HUDEP-2 (cell line): ENCODE measurements around the gene PSMD8.
"Not testable (repeated sequence)": the region's sequence is repeated elsewhere in the genome, so short reads cannot be mapped to it uniquely, and the experiment has no call there.

ENCODE experiments used
- DNase-seq, 76 experiments: peaks; one replicate each; lab custom pipeline; 2025; ENCODE audit not compliant: unreplicated experiment in 76 of 76; lab: John Stamatoyannopoulos, UW

PSMD8 gene

DNA sequence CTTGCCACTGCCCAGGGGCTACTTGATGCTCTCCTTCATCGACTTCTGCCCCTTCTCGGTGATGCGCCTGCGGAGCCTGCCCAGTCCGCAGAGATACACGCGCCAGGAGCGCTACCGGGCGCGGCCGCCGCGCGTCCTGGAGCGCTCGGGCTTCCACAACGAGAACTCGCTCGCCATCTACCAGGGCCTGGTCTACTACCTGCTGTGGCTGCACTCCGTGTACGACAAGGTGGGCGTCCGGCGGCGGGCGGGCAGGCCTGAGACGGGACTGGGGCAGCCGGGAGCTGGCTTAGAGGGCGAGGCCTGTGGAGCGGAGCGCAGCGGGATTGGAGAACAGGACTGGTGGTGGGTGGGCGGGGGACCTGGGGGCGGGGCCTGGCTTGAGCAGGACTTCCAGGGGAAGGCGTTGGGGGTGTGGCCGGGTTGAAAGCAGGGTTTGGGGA is 12.7 kb upstream of the PSMD8 start:
- DNase-seq = peak in 66 of 76 experiments; percentile 28 to 90 (median 73)

- DNase-seq = peak in 69 of 76 experiments; percentile 21 to 97 (median 76)
Measured at GRCh38 chr19:38362076-38362945, 12.1 kb upstream of the PSMD8 start.

DNA sequence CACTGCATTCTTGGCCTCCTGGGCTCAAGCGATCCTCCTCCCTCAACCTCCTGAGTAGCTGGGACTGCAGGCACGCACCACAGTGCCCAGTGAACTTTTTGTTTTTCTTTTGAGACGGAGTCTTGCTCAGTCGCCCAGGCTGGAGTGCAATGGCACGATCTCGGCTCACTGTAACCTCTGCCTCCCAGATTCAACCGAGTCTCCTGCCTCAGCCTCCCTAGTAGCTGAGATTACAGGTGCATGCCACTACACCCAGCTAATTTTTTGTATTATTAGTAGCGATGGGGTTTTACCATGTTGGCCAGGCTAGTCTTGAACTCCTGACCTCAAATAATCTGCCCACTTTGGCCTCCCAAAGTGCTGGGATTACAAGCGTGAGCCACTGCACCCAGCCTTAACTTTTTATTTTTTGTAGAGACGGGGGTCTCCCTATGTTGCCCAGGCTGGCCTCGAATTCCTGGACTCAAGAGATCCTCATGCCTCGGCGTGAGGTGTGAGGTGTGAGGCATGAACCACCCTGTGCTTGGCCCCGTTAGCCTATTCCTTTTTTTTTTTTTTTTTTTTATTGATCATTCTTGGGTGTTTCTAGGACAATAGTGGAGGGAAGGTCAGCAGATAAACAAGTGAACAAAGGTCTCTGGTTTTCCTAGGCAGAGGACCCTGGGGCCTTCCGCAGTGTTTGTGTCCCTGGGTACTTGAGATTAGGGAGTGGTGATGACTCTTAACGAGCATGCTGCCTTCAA is 11.3 kb upstream of the PSMD8 start:
- DNase-seq = not testable (repeated sequence)

- DNase-seq = no peak
Measured at GRCh38 chr19:38367041-38367440, 7.3 kb upstream of the PSMD8 start.

- DNase-seq = no peak
Measured at GRCh38 chr19:38369584-38369983, 4.8 kb upstream of the PSMD8 start.

DNA sequence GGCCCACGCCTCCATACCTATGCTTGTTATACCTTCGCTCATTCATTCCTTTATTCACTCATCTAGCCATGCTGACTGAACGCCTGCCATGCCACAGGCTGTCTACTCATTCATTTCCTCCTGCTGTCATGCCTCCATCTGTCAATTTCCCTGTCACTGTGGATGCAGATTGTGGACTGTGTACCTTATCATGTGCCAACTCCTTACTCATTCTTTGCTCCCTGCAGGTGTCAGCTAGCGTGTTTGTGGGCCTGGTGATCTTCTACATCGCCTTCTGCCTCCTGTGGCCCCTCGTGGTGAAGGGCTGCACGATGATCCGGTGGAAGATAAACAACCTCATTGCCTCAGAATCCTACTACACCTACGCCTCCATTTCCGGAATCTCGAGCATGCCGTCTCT is 4.1 kb upstream of the PSMD8 start:
- no peak for DNase-seq

GRCh38 chr19:38371081-38371480 is 3.3 kb upstream of the PSMD8 start:
- no peak for DNase-seq

DNA sequence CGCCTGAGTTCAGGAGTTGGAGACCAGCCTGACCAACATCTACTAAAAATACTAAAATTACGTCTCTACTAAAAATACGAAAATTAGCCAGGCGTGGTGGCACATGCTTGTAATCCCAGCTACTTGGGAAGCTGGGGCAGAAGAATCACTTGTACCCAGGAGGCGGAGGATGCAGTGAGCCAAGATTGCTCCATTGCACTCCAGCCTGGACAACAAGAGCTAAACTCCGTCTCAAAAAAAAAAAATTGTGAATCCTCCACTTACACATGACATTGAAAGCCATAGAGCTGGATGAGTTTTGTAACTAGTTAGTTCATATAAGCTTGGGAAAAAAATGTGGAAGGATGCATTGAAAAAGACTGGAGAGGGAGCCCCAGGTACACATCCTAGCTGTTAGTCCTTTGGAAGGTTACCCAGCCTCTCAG is 452 bp upstream of the PSMD8 start:
- no peak for DNase-seq

DNA sequence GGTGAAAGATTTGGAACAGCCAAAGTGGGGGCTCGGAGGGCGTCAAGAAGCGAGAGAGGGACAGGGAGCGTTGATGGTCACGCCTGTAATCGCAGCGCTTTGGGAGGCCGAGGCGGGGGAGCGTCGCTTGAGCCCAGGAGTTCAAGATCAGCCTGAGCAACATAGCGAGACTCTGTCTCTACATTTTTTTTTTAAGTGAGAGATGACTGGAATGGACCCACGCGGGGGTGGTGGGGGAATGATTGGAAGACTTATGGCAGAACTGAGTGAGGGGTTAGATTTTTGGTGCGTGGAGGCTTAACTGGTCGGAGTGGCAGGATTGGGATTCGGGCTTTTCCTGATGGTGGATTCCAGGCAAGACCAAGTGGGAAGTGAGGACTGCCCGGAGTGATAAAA is 725 bp downstream of the PSMD8 start:
- peak in 3 of 76 experiments; percentile 62 to 73 (median 65) for DNase-seq

- DNase-seq = no peak
Measured at GRCh38 chr19:38375748-38376147, 1.4 kb downstream of the PSMD8 start.

- DNase-seq = no peak
Measured at GRCh38 chr19:38376576-38376975, 2.2 kb downstream of the PSMD8 start.

- no peak for DNase-seq
Measured at GRCh38 chr19:38377052-38377451, 2.7 kb downstream of the PSMD8 start.

GRCh38 chr19:38378866-38379265 is 4.5 kb downstream of the PSMD8 start:
- DNase-seq = no peak

DNA sequence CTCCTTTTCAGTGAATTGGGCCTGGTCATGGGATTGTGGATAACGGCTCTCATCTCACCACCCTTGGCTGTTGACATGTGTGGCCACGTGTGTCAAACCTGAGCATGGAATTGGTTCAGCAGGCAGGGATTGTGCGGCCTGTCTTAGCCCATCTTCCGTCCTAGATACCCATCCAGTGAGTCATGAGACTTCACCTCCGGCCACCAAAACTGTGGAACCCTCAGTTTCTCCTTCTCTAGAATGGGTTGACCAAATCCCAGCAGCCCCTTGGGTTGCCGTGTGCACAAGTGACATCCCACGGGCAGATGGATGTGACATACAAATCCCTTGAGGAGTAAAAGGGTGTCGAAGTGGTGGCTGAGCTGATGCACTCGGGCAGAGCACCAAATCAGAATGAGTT is 6.8 kb downstream of the PSMD8 start:
- no peak for DNase-seq

- DNase-seq = no peak
Measured at GRCh38 chr19:38383184-38383583, 8.8 kb downstream of the PSMD8 start.

DNA sequence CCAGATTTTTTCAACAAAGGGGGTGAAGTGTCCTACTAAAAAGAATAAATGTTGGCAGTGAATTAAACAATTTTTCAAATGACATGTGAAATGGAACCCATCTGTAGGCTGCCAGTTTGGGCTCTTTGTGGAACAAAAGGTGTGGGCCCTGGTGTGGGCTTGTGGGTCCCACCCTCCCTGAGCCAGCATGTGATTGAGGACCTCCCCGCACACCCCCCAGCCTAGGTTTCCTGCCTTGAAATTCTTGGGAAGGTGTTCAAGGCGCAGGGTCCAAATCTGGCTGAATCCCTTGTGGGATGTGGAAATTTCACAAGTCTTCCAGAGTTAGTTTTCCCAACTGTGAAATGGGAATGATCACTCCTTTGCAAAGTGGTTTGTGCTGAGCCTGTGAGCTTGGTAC is 9.4 kb downstream of the PSMD8 start:
- no peak for DNase-seq

DNA sequence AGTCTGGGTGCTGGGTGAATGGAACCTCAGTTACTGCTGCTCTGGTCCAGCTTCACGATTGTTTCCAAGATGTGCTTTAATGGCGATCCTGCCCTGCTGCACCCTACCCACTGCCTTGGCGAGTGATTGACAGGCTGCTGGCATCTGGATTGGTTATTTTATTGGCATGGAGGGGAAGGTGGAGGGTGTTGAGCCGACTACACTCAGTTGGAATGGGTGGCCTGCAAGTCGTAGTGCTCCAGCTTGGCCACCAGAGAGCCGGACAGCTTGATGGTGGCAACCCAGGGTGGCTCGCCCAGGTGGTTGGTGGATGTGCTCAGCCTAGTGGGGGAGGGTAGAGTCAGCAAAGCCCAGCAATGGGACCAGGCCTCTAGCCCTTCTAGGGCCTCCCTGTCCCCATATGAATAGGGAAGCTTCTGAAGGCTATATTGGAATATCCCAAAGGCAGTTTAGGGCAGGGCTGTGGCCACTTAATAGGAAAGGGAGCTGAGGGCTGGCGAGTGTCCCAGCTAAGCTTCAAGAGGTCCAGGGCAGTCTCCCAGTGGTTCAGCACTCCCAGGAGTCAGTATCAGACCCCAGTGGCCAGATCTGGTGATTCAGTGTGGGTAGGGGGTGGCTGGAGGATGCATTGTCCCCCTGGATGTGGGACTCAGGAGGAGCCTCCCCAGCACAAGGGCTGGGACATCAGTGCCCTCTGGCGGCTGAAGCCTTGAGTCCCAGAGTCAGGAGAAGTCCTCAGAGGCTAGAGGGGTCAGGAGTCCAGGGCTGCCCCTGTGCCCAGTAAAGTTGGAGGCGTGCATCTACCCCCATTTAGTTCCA is 10.0 kb downstream of the PSMD8 start:
- peak in 40 of 76 experiments; percentile 8 to 50 (median 28) for DNase-seq

DNA sequence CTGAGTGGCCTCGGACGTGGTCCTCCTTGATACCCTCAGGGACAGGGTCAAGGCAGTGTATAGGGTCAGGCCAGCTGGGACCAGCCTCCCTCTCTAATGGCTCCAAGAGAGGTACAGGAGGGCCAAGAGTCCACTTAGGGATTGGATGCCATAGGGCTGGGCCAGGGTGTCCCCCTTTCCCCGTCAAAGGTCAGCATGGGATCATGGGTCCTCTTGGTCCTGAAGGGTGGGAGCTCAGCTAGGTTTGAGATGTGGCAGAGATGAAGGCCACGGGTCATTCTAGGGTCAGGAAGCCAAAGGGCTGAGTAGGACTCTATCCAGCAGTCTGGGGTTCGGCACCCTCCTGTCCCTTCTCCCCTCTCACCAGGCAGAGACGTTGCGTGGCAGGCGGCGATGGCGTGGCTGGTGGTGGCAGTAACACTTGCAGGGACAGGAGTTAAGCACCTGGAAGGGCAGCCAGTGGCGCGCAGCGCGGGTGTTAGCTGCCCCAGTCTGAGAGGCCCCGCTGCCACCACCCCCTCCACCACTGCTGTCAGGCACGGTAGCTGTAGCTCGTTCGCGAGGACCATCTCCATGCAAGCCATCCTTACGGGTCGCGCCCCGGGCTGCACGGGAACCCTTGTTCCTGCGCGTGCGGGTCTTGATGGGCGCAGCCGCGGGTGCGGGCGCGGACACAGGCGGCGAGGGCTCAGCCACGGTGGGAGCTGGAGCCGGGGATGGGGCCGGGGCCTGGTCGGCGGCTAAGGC is 10.9 kb downstream of the PSMD8 start:
- no peak for DNase-seq

GRCh38 chr19:38385804-38386257 is 11.5 kb downstream of the PSMD8 start:
- DNase-seq = peak in 17 of 76 experiments; percentile 14 to 58 (median 33)
